ENCODE results near the gene MTERF2.
A peak's percentile ranks its signal among the peaks of the same experiment; 100 is the strongest.
"Not testable (repeated sequence)": the region's sequence is repeated elsewhere in the genome, so short reads cannot be mapped to it uniquely, and the experiment has no call there.

MTERF2 gene

GRCh38 chr12:106986625-106987389, at the start of gene MTERF2:
TSS of gene MTERF2 (minus strand) at chr12:106987146. CDS start at chr12:106978714, 8,432 bp downstream.
- peak; percentile 92 to 96 (median 94) for DNase-seq

DNA sequence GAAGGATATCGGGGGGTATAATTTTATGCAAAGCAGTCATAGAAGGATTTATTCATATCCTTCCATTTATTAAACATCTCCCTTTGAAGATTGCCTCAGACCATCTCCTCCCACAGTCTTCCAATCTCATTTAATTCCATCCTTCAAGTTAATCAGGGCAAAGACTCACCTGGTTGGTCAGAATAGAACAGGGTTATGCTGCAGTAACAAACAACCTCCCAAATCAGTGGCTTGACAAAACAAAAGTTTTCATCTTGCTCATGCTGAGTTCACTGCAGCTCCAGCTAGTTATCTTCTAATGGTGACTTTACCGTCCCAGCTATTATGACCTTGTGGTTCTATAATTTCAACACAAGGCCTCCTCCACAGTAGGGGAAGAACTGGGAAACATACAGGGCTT, 48.8 kb upstream of the MTERF2 start:
- peak; percentile 5 to 32 (median 23) for DNase-seq

DNA sequence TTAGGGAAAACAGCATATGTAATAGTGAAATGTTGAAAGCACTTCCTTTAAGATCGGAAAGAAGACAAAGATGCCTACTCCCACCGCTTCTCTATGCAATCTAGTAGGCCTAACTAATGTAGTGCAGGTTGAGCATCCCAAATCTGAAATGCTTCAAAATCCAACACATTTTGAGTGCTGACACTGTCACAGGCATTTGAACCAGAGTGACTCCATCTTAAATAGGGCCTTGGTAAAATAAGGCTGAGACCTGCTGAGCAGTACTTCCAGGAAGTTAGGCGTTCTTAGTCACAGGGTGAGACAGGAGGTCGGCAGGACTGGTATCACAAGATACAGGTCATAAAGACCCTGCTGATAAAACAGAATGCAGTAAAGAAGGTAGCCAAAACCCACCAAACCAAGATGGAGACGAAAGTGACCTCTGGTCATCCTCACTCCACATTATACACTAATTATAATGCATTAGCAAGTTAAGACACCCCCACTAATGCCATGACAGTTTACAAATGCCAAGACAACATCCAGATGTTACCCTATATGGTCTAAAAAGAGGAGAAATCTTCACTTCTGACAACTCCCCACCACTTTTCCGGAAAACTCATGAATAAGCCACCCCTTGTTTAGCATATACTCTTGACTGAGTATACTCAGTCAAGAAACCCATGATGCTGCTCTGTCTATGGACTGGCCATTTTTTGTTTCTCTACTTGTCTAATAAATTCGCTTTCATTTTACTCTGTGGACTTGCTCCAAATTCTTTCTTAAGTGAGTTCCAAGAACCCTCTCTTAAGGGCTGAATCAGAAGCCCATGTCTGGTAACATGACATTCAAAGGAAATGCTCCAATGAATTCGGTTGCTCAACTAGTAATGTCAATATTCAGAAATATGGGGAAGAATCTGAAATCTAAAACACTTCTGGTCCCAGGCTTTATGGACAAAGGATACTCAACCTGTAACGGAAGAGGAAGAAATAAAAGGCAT, 47.1 kb upstream of the MTERF2 start:
- no peak for DNase-seq

DNA sequence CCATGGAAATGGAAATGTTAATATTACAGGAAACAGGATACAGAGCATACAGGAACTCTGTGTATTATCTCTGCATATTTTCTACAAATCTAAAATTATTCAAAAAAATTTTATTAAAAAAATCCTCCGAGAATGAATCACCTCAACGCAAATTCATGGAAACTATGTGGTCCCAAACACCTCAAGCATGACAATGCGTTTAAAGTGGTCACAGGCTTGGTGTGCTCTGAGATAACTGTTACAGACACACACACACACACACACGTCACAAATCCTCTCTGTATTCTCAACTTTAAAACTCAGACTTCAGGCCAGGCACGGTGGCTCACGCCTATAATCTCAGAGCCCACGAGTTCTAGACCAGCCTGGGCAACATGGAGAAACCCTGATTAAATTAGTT, 45.3 kb upstream of the MTERF2 start:
- DNase-seq: no peak

- no peak for DNase-seq
These were observed 44.1 kb upstream of the MTERF2 start for GRCh38 chr12:107031061-107031460.

- DNase-seq: no peak
These were observed 42.1 kb upstream of the MTERF2 start for GRCh38 chr12:107029081-107029480.

- peak; percentile 34 to 77 (median 63) for DNase-seq
These were observed 40.7 kb upstream of the MTERF2 start for GRCh38 chr12:107027636-107028053.

- no peak for DNase-seq
These were observed 40.1 kb upstream of the MTERF2 start for GRCh38 chr12:107026806-107027635.

DNA sequence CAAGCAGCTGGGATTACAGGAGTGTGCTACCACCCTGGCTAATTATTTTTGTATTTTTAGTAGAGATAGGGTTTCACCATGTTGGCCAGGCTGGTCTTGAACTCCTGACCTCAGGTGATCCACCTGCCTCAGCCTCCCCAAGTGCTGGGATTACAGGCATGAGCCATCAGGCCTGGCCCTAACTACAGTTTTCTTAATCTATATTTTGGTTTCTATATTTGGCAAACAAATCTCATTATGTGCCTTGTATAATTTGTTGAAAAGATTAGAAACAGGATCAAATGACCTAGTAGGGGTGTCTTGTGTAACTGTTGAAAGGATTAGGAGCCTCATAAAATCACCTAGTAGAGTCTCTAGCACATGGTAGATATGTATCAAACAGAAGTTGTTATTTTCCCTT, 39.4 kb upstream of the MTERF2 start:
- not testable (repeated sequence) for DNase-seq

GRCh38 chr12:107025671-107026070, 38.7 kb upstream of the MTERF2 start:
- no peak for DNase-seq

GRCh38 chr12:107019546-107019945, 32.6 kb upstream of the MTERF2 start:
- DNase-seq: no peak

DNA sequence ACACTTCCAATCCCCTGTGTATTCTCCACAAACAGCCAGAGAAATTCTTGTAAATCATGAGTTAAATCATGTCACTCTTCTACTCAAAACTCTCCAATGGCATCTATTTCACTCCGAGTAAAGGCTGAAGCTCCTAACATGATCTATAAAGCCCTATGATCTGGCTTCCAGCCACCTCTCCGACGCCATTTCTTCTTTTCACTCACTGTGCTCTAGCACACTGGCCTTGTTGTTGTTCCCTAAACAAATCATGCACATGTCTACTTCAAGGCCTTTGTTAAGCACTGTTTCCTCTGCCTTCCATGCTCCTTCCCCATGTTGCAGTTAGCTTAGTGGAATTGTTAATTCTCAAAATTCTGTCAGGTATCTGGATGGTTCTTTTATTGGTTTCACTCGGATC, 30.1 kb upstream of the MTERF2 start:
- DNase-seq: no peak

DNA sequence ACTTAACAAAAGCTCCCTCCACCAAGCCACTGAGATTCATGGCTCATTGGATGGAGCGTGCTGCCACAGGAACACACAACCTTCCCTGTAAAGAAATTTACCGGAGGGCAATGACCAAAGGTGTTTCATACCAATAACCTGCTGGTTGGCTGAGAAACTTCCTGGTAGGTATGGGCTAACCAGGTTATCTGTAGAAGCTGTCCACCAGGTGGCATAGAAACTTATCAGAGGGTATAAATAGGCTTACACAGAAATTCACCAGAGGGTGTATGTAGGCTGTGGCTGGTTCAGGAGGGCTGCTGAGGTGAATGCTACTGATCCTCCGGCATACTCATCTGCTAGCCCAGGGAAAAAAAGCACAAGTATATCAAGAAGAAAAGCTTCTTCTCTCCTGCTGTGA, 27.1 kb upstream of the MTERF2 start:
- DNase-seq: no peak

DNA sequence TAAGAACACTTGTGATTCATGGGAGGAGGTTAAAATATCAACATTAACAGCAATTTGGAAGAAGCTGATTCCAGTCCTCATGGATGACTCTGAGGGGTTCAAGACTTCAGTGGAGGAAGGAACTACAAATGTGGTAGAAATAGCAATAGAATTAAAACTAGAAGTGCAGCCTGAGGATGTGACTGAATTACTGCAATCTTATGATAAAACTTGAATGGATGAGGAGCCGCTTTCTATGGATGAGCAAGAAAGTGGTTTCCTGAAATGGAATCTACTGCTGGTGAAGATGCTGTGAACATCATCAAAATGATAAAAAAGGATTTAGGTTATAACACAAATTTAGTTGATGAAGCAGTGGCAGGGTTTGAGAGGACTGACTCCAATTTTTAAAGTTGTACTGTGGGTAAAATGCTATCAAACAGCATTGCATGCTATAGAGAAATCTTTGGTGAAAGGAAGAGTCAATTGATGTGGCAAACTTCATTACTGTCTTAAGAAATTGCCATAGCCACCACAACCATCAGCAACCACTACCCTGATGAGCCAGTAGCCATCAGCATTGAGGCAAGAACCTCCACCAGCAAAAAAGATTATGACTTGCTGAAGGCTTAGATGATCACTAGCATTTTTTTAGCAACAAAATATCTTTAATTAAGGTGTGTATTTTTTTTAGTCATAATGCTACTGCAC, 25.9 kb upstream of the MTERF2 start:
- DNase-seq: no peak

- DNase-seq: no peak
These were observed 24.6 kb upstream of the MTERF2 start for GRCh38 chr12:107011519-107011918.

DNA sequence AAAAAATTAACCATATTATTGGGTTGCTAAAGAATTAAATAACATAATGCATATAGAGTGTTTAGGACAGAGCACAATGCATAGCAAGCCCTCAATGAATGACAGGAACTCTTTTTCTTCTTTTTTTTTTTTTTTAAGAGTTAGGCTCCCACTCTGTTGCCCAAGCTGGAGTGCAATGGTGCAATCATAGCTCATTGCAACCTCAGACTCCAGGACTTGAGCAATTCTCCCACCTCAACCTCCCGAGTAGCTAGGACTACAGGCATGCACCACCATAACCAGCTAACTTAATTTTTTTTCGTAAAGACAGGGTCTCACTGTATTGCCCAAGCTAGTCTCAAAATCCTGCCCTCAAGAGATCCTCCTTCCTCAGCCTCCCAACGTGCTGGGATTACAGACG, 20.5 kb upstream of the MTERF2 start:
- no peak for DNase-seq

DNA sequence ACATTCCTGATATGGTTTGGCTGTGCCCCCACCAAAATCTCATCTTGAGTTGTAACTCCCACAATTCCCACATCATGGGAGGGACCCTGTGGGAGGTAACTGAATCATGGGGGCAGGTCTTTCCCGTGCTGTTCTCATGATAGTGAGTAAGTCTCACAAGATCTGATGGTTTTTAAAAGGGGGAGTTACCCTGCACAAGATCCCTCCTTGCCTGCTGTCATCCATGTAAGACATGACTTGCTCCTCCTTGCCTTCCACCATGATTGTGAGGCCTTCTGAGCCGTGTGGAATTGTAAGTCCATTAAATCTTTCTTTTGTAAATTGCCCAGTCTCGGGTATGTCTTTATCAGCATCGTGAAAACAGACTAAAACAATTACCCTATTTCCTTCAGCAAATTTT, 15.7 kb upstream of the MTERF2 start:
- DNase-seq: peak; percentile 12 to 22 (median 14)

DNA sequence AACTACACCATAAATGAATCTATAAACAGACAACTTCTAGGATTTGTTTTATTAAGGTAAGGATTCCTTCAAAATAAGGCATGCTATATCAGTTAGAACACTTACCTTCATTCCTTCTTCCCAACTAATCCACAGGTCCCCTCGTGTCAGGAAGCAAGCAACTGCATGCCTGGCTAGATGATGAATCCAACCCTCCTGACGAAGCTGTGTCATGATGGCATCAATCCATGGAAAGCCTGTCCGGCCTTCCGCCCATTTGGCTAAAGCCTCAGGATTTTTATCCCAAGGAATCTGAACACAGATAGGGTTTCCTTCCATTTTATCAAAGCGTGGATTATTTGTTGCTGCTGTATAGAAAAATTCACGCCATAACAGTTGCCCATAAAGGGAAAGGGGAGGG, 12.5 kb upstream of the MTERF2 start:
- DNase-seq: no peak

DNA sequence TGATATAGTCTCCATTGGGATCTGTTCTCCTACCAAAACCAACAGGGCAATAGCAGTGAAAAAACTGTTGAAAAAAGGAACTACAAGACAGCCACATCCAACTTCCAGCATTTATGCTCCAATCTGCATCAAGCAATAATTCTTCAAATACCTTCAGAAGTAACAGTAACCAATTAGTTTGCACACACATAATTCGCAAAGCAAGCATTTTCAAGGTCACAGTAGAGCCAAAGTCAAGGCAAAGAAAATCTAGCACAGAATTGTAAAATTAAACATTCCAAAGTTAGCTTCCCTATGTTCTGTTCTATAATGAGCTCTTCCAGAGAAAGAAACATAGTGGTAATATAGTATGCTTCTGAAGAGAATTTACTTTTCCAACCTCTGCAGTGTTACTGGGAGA, 11.0 kb upstream of the MTERF2 start:
- no peak for DNase-seq

GRCh38 chr12:106996102-106996501, 9.2 kb upstream of the MTERF2 start:
- DNase-seq: not testable (repeated sequence)

GRCh38 chr12:106994579-106995220, 7.8 kb upstream of the MTERF2 start:
- no peak for DNase-seq

GRCh38 chr12:106987846-106988245, 900 bp upstream of the MTERF2 start:
- DNase-seq: no peak
